HG03521 (cell line): ENCODE results near the gene ITIH3.
"Not testable (repeated sequence)": the region's sequence is repeated elsewhere in the genome, so short reads cannot be mapped to it uniquely, and the experiment has no call there.

Experiments
- ATAC-seq: cut with Tn5 transposase; IDR thresholded peaks from one replicate; pipeline ENCODE4 v1.9.1; 2021; ENCODE audit warnings: mild to moderate bottlenecking, moderate library complexity; ENCODE audit not compliant: unreplicated experiment

ITIH3 gene, protein sequence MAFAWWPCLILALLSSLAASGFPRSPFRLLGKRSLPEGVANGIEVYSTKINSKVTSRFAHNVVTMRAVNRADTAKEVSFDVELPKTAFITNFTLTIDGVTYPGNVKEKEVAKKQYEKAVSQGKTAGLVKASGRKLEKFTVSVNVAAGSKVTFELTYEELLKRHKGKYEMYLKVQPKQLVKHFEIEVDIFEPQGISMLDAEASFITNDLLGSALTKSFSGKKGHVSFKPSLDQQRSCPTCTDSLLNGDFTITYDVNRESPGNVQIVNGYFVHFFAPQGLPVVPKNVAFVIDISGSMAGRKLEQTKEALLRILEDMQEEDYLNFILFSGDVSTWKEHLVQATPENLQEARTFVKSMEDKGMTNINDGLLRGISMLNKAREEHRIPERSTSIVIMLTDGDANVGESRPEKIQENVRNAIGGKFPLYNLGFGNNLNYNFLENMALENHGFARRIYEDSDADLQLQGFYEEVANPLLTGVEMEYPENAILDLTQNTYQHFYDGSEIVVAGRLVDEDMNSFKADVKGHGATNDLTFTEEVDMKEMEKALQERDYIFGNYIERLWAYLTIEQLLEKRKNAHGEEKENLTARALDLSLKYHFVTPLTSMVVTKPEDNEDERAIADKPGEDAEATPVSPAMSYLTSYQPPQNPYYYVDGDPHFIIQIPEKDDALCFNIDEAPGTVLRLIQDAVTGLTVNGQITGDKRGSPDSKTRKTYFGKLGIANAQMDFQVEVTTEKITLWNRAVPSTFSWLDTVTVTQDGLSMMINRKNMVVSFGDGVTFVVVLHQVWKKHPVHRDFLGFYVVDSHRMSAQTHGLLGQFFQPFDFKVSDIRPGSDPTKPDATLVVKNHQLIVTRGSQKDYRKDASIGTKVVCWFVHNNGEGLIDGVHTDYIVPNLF

GRCh38 chr3:52794612-52795099 lies at the start of gene ITIH3:
Gene ITIH3 (plus strand): TSS chr3:52794796. CDS start chr3:52794804, 8 bp downstream.
- ATAC-seq = no peak

- ATAC-seq = no peak
Measured at GRCh38 chr3:52752045-52752660, 42.4 kb upstream of the ITIH3 start.

GRCh38 chr3:52754373-52754772 lies 40.2 kb upstream of the ITIH3 start:
- ATAC-seq = no peak

DNA sequence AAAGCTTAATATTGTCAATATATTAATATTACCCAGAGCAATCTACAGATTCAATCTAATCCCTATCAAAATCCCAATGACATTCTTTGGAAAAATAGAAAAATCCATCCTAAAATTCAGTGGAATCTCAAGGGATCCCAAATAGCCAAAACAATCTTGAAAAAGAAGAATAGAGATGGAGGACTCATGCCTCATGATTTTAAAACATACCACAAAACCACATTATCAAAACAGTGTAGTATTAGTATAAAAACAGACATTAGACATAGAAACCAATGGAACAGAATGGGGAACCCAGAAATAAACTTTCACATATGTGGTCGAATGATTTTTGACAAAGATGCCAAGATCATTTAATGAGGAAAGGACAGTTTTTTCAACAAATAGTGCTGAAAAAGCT lies 38.5 kb upstream of the ITIH3 start:
- no peak for ATAC-seq

GRCh38 chr3:52763466-52763865 lies 31.1 kb upstream of the ITIH3 start:
- no peak for ATAC-seq

GRCh38 chr3:52769786-52770455 lies 24.7 kb upstream of the ITIH3 start:
- ATAC-seq = no peak

- ATAC-seq = peak; percentile 92
Measured at GRCh38 chr3:52770496-52771333, 23.9 kb upstream of the ITIH3 start, which contains the start of gene NEK4. Gene NEK4 (minus strand): TSS chr3:52770940. CDS start chr3:52770746, 194 bp downstream.

GRCh38 chr3:52771334-52771681 lies 23.3 kb upstream of the ITIH3 start:
- no peak for ATAC-seq

DNA sequence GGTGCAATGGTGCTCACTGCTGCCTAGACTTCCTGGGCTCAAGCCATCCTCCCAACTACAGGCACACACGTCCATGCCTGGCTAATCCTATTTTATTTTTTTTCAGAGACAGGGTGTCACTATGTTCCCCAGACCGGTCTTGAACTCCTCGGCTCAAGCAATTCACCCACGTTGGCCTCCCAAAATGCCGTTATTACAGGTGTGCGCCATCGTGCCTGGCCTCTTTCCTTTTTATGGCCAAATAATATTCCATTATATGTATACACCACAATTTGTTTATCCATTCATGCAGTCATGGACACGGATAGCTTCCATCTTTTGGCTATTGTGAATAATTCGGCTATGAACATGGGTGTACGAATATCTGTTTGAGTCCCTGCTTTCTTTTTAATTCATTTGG lies 22.9 kb upstream of the ITIH3 start:
- no peak for ATAC-seq

- ATAC-seq = no peak
Measured at GRCh38 chr3:52773361-52774065, 21.1 kb upstream of the ITIH3 start.

GRCh38 chr3:52774066-52774713 lies 20.4 kb upstream of the ITIH3 start:
- no peak for ATAC-seq

- ATAC-seq = no peak
Measured at GRCh38 chr3:52774901-52775864, 19.4 kb upstream of the ITIH3 start.

DNA sequence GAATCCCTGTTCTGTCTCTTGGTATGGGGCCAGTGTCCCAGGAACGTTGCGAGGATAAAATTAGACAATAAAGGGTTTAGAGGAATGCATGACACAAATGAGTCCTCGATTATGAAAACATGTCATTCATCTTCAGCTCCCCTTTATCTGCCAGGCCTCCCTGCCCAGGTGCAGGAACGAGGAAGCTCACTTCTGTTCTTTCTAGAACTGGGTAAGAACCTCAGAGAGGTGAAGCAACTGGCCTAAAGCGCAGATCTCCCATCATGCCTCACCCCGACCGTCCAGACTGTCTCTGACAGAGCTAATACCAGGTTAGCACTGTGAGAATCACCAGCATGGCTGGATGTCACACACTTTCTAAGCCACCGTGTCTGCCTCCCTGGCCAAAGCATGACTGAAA lies 18.7 kb upstream of the ITIH3 start:
- ATAC-seq = no peak

- ATAC-seq = not testable (repeated sequence)
Measured at GRCh38 chr3:52776486-52776885, 18.1 kb upstream of the ITIH3 start.

DNA sequence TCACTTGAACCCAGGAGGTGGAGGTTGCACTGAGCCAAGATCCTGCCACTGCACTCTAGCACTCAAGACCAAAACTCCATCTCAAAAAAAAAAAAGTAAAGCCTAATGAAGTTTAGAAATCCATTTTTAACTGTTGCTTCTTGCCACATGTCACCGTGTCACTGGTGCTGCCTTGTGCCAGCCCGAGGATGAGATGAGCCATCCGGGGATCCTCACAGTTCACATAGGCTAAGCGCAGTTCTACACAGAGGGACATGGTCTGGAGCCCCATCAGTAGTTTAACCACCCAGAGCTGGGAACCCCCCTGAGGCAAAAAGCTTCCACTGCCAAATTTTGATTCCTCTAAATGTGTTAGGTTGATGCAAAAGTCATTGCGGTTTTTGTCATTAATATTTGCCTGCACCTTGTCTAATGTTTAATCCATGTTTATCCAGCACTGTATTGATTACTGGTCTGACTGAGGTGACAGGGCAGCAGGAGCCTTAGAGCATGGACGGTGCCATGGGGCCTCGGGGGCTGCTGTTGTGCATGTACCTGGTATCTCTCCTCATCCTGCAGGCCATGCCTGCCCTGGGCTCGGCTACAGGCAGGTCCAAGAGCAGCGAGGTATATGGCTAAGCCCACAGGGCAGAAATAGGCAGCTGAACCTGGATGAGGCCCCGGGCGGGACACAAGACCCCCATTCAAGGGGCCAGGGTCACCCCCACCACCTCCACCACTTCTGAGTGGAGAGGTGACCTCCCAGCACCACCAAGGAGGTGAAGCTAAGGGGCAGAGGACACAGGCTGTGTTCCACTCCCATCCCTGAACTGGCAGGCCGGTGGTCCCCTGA lies 17.3 kb upstream of the ITIH3 start, which contains the start of gene ITIH1:
TSS of gene ITIH1 (plus strand) at position 473 of the 832 bp plus-strand sequence. CDS start at position 490, 17 bp downstream.
- ATAC-seq = no peak

GRCh38 chr3:52777959-52778805 lies 16.4 kb upstream of the ITIH3 start:
- no peak for ATAC-seq
